GM10248 (cell line): ENCODE measurements around the gene RIBC1.

Source experiments
- CTCF ChIA-PET: fragments of 300-600 bp; sonication (Branson Sonifier 250); formaldehyde crosslinking; extraction: SDS; loops from one replicate; lab custom pipeline; 2021; ENCODE audit warnings: antibody characterized with exemption; lab: Yijun Ruan, JAX
- POLR2A ChIA-PET: fragments of 350-650 bp; sonication (Branson Sonifier 250); formaldehyde crosslinking; extraction: SDS; loops from one replicate; lab custom pipeline; 2020; ENCODE audit warnings: antibody characterized with exemption; lab: Yijun Ruan, JAX
- DNase-seq: peaks from one replicate; pipeline ENCODE4 v3.0.0; 2012; ENCODE audit errors: extremely low spot score
- TF ChIP-seq, protein P1 (sequence below): IDR thresholded peaks from 2 replicates; pipeline ENCODE4 v1.5.1; 2012; ENCODE audit warnings: mild to moderate bottlenecking, low read depth; ENCODE audit errors: extremely low read depth, missing control alignments, control extremely low read depth

The RIBC1 gene

DNA sequence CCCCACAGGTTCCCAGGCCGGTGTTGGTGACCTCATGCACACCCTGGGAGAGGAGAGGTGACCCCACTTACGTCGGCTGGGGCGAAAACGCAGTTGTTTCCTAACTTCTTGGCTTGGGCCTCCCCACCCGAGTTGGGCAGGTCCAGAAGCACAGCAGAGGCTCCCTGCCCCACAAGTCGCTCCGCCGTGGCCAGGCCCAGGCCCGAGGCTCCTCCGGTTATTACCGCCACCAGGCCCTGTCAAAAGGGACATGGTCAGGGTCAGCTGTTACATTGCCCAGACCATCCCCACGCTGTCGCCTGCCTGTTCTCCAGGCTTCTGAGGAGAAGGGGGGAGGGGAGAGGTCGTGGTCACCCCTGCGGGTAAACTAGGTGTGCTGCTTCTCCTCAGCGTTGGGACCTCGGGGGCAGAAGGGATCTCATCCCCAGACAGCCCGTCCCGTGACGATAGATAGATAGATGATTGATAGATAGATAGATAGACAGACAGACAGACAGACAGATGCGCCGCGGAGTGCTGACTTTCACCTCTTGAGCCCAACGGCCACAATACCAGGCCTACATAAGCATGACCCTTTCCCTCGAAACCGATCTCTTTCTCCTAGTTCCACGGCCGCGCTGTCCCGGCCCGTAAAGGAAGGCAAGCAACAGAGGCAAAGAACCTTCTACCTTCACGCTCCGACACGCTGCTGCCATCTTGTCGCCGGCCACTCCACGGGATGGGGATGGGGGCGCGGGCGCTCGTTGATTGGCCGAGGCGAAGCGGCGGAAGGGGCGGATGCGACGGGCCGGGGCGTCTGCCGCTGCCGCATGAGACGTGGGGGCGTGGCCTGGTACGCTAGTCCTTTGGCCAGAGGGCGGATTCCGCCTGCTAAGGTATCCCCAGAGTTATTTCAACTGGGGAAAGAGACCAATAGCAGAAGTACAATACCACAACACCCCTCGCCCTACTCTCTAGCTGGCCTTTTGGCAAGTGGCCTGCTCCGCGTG lies 11.3 kb downstream of the RIBC1 start, which contains the start of gene HSD17B10:
TSS of gene HSD17B10 (minus strand) at position 720 of the 989 bp plus-strand sequence. CDS start at position 695, 25 bp downstream.
- POLR2A ChIA-PET, result no interaction called here
- DNase-seq, result peak; percentile 86
- TF ChIP-seq, protein P1, sequence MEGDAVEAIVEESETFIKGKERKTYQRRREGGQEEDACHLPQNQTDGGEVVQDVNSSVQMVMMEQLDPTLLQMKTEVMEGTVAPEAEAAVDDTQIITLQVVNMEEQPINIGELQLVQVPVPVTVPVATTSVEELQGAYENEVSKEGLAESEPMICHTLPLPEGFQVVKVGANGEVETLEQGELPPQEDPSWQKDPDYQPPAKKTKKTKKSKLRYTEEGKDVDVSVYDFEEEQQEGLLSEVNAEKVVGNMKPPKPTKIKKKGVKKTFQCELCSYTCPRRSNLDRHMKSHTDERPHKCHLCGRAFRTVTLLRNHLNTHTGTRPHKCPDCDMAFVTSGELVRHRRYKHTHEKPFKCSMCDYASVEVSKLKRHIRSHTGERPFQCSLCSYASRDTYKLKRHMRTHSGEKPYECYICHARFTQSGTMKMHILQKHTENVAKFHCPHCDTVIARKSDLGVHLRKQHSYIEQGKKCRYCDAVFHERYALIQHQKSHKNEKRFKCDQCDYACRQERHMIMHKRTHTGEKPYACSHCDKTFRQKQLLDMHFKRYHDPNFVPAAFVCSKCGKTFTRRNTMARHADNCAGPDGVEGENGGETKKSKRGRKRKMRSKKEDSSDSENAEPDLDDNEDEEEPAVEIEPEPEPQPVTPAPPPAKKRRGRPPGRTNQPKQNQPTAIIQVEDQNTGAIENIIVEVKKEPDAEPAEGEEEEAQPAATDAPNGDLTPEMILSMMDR, result no peak
- CTCF ChIA-PET, result interaction anchor here (3.5 to 3.9 kb wide), 2 partner anchors 12 to 115 kb away, joined by 12 to 30 read pairs; no protein-coding TSS in a partner anchor

DNA sequence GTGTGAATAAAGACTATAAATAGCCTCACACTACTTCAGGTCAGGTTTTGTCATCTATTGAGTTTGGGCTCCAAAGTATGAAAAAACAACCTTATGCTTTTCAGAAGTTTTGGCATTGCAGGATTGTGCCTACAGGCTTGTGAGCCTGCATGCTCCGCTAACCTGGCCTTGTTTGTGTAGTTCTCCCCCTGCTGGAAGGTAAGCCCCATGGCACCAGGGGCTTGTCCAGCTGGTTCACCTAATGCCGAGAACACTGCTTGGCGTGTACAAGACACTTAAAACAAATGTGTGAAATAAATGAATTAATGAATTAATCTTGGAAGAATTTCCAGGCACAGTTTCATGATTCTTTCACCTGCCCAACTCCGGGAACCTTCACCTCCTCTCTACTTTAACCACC lies 13.3 kb downstream of the RIBC1 start:
- DNase-seq, result peak; percentile 71
- CTCF ChIA-PET, result interaction anchor here (0.5 to 4.1 kb wide), 13 partner anchors 8 to 262 kb away, joined by 3 to 30 read pairs (median 3); partner anchors contain the start of genes KDM5C, RIBC1 and SMC1A
- POLR2A ChIA-PET, result interaction anchor here (0.6 to 1.5 kb wide), 2 partner anchors 9 to 14 kb away, joined by 3 to 4 read pairs; partner anchors contain the start of genes RIBC1 and SMC1A

DNA sequence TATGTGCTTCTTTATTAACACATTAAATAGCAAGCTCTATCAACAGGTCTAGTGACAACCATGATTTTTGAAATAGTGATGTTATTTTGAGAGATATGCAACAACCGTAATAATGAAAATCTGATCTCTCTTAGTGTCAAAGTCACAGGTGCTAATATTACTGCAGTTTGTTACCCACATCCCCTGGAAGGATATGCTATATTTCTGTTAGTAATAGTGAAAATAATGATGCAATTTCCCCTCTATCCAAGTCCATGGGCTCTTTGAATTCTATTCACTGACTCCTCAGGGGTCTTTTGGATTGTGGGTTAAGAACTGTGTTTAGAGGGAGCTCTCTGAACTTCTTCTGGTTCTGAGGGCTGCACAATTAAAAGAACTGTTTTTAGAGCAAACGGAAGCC lies 14.5 kb downstream of the RIBC1 start:
- no peak for DNase-seq
- TF ChIP-seq, protein P1, result no peak
- ChIA-PET CTCF (interaction anchor here (1.0 to 4.1 kb wide), 8 partner anchors 8 to 212 kb away, joined by 3 to 30 read pairs (median 8); partner anchors contain the start of genes KDM5C, RIBC1 and SMC1A), POLR2A (no interaction called here)

More for the DNA sequence above, 13.3 kb downstream of the RIBC1 start:
- TF ChIP-seq, protein P1, result peak; percentile 59

DNA sequence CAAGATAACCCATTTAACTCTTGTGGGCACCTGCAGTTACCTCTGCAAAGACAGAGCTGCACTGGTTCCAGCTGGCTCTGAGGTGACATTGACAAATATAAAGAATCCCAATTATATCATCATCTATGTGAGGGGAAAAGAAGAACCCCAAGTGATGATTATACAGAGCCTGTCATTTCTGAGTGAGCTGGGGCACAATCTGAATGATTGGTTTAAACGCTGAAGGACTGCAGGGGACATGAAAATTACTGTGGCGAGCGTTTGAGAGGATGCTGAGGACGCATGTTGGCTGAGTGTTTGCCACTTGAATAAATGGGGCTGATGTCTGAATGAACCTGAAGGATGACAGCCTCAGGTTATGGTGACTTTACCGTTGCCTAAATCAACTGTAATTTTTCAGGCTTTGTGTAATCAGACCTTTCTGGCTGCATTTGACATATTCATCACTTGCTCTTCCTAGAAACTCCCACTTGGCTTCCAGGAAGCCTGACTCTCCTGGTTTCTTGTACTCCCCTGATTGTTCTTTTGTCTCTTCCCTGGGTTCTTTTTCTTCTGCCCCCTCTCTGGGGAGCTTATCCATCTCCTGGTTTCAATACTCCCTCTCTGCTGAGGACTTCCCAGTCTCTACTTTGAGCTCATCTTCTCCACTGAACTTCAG lies 15.6 kb downstream of the RIBC1 start:
- POLR2A ChIA-PET, result no interaction called here
- DNase-seq, result no peak
- CTCF ChIA-PET, result interaction anchor here (4.1 kb wide), 1 partner anchor 15 kb away, joined by 24 read pairs; the partner anchor contains the start of genes RIBC1 and SMC1A
- TF ChIP-seq, protein P1, result no peak

DNA sequence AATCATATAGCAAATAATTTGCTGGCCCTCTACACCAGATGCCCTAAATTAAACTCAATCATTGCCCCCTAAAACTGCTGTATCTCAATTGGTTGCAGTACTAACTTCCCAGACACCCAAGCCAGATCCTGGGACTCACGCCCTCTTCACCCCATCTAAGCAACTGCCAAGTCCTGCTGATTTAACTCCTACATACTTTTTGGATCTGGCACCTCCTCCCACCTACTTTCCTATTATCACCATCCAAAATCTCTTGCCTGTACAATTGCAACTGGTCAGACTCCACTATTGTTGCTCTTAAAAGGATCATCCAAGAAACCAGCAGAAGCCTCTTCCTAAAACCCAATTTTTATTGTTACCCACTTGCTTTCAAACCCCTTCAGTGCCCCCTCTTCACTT lies 16.2 kb downstream of the RIBC1 start:
- no peak for DNase-seq
- CTCF ChIA-PET, result interaction anchor here (4.1 kb wide), 1 partner anchor 16 kb away, joined by 24 read pairs; the partner anchor contains the start of genes RIBC1 and SMC1A

More for the DNA sequence above, 16.2 kb downstream of the RIBC1 start:
- POLR2A ChIA-PET, result no interaction called here
- TF ChIP-seq, protein P1, result no peak
